WTC11 (cell line): Measurements from ENCODE around the gene HBEGF. TPM values are rescaled to one million over a fixed set of nuclear protein-coding genes. Genes with fewer than 3 reads are reported as not detected.

Experiments used
- ATAC-seq: fragments of 200-7000 bp; cut with Tn5 transposase; 2 replicates; pipeline ENCODE4 v1.10.0; 2021; ENCODE audit warnings: mild to moderate bottlenecking, moderate library complexity
- CTCF ChIA-PET: fragments of 300-600 bp; sonication (Branson Sonifier 250); formaldehyde crosslinking; loops from one replicate; lab custom pipeline; 2021; ENCODE audit warnings: antibody characterized with exemption; lab: Charles Lee
- POLR2A ChIA-PET: fragments of 350-600 bp; sonication (Branson Sonifier 250); formaldehyde crosslinking; loops from one replicate; lab custom pipeline; 2021; ENCODE audit warnings: antibody characterized with exemption; lab: Charles Lee
- DNase-seq: peaks from one replicate; pipeline ENCODE4 v3.0.0; 2021; ENCODE audit warnings: low spot score
- H3K27ac Mint-ChIP-seq: 2 replicates; pipeline ENCODE4 v1.8.0; 2021; ENCODE audit warnings: mixed read lengths
- H3K27me3 Mint-ChIP-seq: 2 replicates; pipeline ENCODE4 v1.8.0; 2021; ENCODE audit warnings: low read depth, mild to moderate bottlenecking, moderate library complexity, mixed read lengths
- H3K36me3 Mint-ChIP-seq: 2 replicates; pipeline ENCODE4 v1.8.0; 2021; ENCODE audit warnings: mixed read lengths
- H3K4me1 Mint-ChIP-seq: 2 replicates; pipeline ENCODE4 v1.8.0; 2022; ENCODE audit warnings: mixed read lengths
- H3K4me3 Mint-ChIP-seq: 2 replicates; pipeline ENCODE4 v1.8.0; 2021; ENCODE audit warnings: mild to moderate bottlenecking, moderate library complexity, mixed read lengths
- H3K9me3 Mint-ChIP-seq: 2 replicates; pipeline ENCODE4 v1.8.0; 2021; ENCODE audit warnings: mixed read lengths
- CREB1 ChIP-seq: sonication (generic); formaldehyde crosslinking; IDR thresholded peaks from 2 replicates; pipeline ENCODE4 v1.8.0; 2023; ENCODE audit warnings: mild to moderate bottlenecking, missing genetic modification reagents
- CREM ChIP-seq: sonication (generic); formaldehyde crosslinking; IDR thresholded peaks from 2 replicates; pipeline ENCODE4 v1.8.1; 2022; ENCODE audit warnings: mild to moderate bottlenecking, missing genetic modification reagents, moderate library complexity
- GABPB1 ChIP-seq: sonication (generic); formaldehyde crosslinking; IDR thresholded peaks from 2 replicates; pipeline ENCODE4 v1.8.1; 2023; ENCODE audit warnings: mild to moderate bottlenecking, missing genetic modification reagents
- MXD4 ChIP-seq: fragments of 250-450 bp; sonication (Bioruptor Pico); IDR thresholded peaks from 2 replicates; pipeline ENCODE4 v1.8.0; 2021; ENCODE audit warnings: mild to moderate bottlenecking, moderate library complexity, borderline replicate concordance
- MYBL2 ChIP-seq: sonication (generic); formaldehyde crosslinking; IDR thresholded peaks from 2 replicates; pipeline ENCODE4 v1.8.1; 2023; ENCODE audit warnings: mild to moderate bottlenecking, moderate library complexity, missing genetic modification reagents
- RELA ChIP-seq: sonication (generic); formaldehyde crosslinking; IDR thresholded peaks from 2 replicates; pipeline ENCODE4 v1.8.1; 2022; ENCODE audit warnings: missing genetic modification reagents, mild to moderate bottlenecking, borderline replicate concordance
- SMAD4 ChIP-seq: sonication (generic); formaldehyde crosslinking; IDR thresholded peaks from 2 replicates; pipeline ENCODE4 v1.8.0; 2022; ENCODE audit warnings: mild to moderate bottlenecking, missing genetic modification reagents
- TCF7 ChIP-seq: sonication (generic); formaldehyde crosslinking; IDR thresholded peaks from 2 replicates; pipeline ENCODE4 v1.8.0; 2022; ENCODE audit warnings: mild to moderate bottlenecking, low read depth, missing genetic modification reagents, moderate library complexity
- TEAD1 ChIP-seq: sonication (generic); formaldehyde crosslinking; IDR thresholded peaks from 2 replicates; pipeline ENCODE4 v1.8.0; 2022; ENCODE audit warnings: mild to moderate bottlenecking, missing genetic modification reagents
- ZNF138 ChIP-seq: sonication (generic); formaldehyde crosslinking; conservative IDR thresholded peaks from 2 replicates; pipeline ENCODE4 v1.8.1; 2022; ENCODE audit warnings: mild to moderate bottlenecking, moderate library complexity, missing genetic modification reagents
- ZNF671 ChIP-seq: fragments of 250-450 bp; sonication (Bioruptor Pico); IDR thresholded peaks from 2 replicates; pipeline ENCODE4 v1.8.0; 2021; ENCODE audit warnings: mild to moderate bottlenecking
- total RNA-seq: library from RNA; stranded (reverse); gene quantifications from 3 replicates; pipeline ENCODE4 v1.2.3, GENCODE V29; 2021
- TF ChIP-seq, protein P1 (sequence below): sonication (generic); formaldehyde crosslinking; IDR thresholded peaks from 2 replicates; pipeline ENCODE4 v1.8.0; 2023; ENCODE audit warnings: mild to moderate bottlenecking, missing genetic modification reagents
- TF ChIP-seq, protein P2 (sequence below): sonication (generic); formaldehyde crosslinking; IDR thresholded peaks from 2 replicates; pipeline ENCODE4 v1.8.1; 2023; ENCODE audit warnings: mild to moderate bottlenecking, missing genetic modification reagents
- TF ChIP-seq, protein P3 (sequence below): fragments of 250-450 bp; sonication (Bioruptor Pico); IDR thresholded peaks from 2 replicates; pipeline ENCODE4 v1.8.0; 2021; ENCODE audit warnings: mild to moderate bottlenecking
- TF ChIP-seq, protein P4 (sequence below): sonication (generic); formaldehyde crosslinking; IDR thresholded peaks from 2 replicates; pipeline ENCODE4 v1.8.0; 2023; ENCODE audit warnings: missing genetic modification reagents, mild to moderate bottlenecking, borderline replicate concordance

Gene HBEGF
- total RNA-seq, 1 experiment from 2014 or later = 4.0 TPM

DNA sequence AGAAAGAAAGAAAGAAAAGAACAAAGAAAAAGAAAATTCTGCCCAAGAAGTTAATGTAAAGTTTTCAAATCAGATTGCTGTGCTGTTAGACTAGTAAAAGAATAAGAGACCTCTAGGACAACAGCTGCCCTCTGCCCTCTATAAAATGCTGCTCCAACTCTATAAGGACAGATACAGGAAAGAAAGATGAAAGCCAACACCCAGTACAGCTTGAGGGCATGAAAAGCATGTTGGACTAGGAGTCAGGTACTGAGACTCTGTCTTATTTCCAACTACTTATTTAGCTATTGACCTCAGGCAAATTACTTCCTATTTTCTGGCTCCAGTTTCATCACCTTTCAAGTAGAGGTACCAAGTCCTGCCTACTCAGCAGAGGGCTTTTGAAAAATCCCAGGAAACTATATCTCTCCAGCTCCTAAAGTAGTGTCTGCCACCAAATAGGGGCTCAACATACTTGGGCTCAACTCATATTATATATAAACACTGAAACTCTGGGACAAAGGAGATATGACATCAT, 5.7 kb downstream of the HBEGF start (continued):
- TF ChIP-seq, protein P1, sequence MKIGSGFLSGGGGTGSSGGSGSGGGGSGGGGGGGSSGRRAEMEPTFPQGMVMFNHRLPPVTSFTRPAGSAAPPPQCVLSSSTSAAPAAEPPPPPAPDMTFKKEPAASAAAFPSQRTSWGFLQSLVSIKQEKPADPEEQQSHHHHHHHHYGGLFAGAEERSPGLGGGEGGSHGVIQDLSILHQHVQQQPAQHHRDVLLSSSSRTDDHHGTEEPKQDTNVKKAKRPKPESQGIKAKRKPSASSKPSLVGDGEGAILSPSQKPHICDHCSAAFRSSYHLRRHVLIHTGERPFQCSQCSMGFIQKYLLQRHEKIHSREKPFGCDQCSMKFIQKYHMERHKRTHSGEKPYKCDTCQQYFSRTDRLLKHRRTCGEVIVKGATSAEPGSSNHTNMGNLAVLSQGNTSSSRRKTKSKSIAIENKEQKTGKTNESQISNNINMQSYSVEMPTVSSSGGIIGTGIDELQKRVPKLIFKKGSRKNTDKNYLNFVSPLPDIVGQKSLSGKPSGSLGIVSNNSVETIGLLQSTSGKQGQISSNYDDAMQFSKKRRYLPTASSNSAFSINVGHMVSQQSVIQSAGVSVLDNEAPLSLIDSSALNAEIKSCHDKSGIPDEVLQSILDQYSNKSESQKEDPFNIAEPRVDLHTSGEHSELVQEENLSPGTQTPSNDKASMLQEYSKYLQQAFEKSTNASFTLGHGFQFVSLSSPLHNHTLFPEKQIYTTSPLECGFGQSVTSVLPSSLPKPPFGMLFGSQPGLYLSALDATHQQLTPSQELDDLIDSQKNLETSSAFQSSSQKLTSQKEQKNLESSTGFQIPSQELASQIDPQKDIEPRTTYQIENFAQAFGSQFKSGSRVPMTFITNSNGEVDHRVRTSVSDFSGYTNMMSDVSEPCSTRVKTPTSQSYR (CRISPR knock-in tag) = no peak
- TF ChIP-seq, protein P2, sequence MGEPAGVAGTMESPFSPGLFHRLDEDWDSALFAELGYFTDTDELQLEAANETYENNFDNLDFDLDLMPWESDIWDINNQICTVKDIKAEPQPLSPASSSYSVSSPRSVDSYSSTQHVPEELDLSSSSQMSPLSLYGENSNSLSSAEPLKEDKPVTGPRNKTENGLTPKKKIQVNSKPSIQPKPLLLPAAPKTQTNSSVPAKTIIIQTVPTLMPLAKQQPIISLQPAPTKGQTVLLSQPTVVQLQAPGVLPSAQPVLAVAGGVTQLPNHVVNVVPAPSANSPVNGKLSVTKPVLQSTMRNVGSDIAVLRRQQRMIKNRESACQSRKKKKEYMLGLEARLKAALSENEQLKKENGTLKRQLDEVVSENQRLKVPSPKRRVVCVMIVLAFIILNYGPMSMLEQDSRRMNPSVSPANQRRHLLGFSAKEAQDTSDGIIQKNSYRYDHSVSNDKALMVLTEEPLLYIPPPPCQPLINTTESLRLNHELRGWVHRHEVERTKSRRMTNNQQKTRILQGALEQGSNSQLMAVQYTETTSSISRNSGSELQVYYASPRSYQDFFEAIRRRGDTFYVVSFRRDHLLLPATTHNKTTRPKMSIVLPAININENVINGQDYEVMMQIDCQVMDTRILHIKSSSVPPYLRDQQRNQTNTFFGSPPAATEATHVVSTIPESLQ (CRISPR knock-in tag) = no peak
- no peak for TF ChIP-seq CREM (CRISPR knock-in tag)
- TF ChIP-seq MXD4 (CRISPR knock-in tag) = no peak
- no peak for TF ChIP-seq ZNF138 (CRISPR knock-in tag)
- TF ChIP-seq, protein P3, sequence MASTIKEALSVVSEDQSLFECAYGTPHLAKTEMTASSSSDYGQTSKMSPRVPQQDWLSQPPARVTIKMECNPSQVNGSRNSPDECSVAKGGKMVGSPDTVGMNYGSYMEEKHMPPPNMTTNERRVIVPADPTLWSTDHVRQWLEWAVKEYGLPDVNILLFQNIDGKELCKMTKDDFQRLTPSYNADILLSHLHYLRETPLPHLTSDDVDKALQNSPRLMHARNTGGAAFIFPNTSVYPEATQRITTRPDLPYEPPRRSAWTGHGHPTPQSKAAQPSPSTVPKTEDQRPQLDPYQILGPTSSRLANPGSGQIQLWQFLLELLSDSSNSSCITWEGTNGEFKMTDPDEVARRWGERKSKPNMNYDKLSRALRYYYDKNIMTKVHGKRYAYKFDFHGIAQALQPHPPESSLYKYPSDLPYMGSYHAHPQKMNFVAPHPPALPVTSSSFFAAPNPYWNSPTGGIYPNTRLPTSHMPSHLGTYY (CRISPR knock-in tag) = no peak
- TF ChIP-seq TCF7 (CRISPR knock-in tag) = no peak

DNA sequence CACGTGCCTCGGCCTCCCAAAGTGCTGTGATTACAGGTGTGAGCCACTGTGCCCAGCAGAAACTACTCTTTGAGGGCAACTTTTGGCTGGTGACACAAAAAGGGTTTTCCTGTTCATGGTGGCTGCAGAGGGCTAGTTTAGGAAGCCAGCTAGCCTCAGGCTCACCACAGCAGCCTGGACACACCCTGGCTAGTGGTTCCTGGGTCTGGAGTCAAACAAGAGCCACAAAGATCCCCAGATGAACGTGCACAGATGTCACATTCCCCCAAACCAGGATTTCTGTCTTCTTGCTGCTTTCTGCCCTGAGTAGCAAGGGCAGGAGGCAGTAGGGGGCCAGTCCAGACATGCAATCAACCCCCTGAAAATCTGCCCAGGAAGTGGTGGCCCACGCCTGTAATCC, 6.8 kb downstream of the HBEGF start:
- TF ChIP-seq GABPB1 (CRISPR knock-in tag) (no peak), RELA (no peak), CREB1 (CRISPR knock-in tag) (no peak), TCF7 (CRISPR knock-in tag) (no peak)
- no peak for ATAC-seq
- Mint-ChIP-seq H3K27me3 (no peaks in the 10 kb centered on the region), H3K4me1 (0 out of 2 replicates have a peak, but pooled peaks cover 6% of the 10 kb centered on the region), H3K9me3 (no peaks in the 10 kb centered on the region), H3K36me3 (no peaks in the 10 kb centered on the region; the same call in 1 of the 2 replicates), H3K4me3 (no peak overlapping the region), H3K27ac (no peak overlapping the region)
- POLR2A ChIA-PET = no interaction called here
- no peak for DNase-seq
- CTCF ChIA-PET = no interaction called here

DNA sequence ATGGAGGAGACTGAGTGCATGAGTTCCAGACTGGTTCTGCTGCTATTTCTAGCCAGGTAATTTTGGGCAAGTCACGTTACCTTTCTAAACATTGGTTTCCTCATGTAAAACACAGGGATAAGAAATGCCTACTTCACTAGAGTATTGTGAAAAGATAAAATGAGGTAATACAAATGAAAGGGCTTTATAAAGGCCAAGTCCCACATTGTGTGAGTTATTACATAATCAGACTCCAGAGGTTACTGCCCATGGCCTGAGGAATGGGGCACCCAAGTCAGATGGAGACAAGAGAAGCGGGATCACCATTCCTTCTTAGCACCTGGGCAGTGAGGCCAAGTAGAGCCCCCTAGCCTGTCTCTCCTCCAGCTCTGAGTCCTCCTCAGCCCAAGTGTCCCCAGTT, 7.5 kb downstream of the HBEGF start:
- TF ChIP-seq, protein P3 (CRISPR knock-in tag) = no peak
- no peak for TF ChIP-seq MYBL2 (CRISPR knock-in tag)
- TF ChIP-seq SMAD4 = no peak
- TF ChIP-seq ZNF671 (CRISPR knock-in tag) = no peak
- TF ChIP-seq TEAD1 = no peak
- TF ChIP-seq, protein P4, sequence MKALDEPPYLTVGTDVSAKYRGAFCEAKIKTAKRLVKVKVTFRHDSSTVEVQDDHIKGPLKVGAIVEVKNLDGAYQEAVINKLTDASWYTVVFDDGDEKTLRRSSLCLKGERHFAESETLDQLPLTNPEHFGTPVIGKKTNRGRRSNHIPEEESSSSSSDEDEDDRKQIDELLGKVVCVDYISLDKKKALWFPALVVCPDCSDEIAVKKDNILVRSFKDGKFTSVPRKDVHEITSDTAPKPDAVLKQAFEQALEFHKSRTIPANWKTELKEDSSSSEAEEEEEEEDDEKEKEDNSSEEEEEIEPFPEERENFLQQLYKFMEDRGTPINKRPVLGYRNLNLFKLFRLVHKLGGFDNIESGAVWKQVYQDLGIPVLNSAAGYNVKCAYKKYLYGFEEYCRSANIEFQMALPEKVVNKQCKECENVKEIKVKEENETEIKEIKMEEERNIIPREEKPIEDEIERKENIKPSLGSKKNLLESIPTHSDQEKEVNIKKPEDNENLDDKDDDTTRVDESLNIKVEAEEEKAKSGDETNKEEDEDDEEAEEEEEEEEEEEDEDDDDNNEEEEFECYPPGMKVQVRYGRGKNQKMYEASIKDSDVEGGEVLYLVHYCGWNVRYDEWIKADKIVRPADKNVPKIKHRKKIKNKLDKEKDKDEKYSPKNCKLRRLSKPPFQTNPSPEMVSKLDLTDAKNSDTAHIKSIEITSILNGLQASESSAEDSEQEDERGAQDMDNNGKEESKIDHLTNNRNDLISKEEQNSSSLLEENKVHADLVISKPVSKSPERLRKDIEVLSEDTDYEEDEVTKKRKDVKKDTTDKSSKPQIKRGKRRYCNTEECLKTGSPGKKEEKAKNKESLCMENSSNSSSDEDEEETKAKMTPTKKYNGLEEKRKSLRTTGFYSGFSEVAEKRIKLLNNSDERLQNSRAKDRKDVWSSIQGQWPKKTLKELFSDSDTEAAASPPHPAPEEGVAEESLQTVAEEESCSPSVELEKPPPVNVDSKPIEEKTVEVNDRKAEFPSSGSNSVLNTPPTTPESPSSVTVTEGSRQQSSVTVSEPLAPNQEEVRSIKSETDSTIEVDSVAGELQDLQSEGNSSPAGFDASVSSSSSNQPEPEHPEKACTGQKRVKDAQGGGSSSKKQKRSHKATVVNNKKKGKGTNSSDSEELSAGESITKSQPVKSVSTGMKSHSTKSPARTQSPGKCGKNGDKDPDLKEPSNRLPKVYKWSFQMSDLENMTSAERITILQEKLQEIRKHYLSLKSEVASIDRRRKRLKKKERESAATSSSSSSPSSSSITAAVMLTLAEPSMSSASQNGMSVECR (CRISPR knock-in tag) = no peak
- TF ChIP-seq, all 79 proteins: peak for 0

More for the DNA sequence above, 7.5 kb downstream of the HBEGF start:
- Mint-ChIP-seq H3K27ac (no peak overlapping the region), H3K4me1 (0 out of 2 replicates have a peak, but pooled peaks cover 2% of the 10 kb centered on the region), H3K9me3 (no peaks in the 10 kb centered on the region), H3K27me3 (no peaks in the 10 kb centered on the region), H3K4me3 (no peak overlapping the region), H3K36me3 (no peaks in the 10 kb centered on the region; the same call in 1 of the 2 replicates)
- DNase-seq (no peak), ATAC-seq (no peak)
- CTCF ChIA-PET = interaction anchor here (3.1 kb wide), 1 partner anchor 95 kb away, joined by 15 read pairs; no protein-coding TSS in a partner anchor
- POLR2A ChIA-PET = interaction anchor here (1.5 kb wide), 1 partner anchor 8 kb away, joined by 4 read pairs; the partner anchor contains the start of gene HBEGF
